ENCODE data around the gene TSEN2.

- TF ChIP-seq POLR2A (IDR thresholded peaks at IDR 0.05), result no peak
- TF ChIP-seq CTCF (IDR thresholded peaks at IDR 0.05), result no peak
Observed at GRCh38 chr3:12439161-12439940, 44.9 kb upstream of the TSEN2 start.

Data from breast epithelium (tissue), 3 donors.